Right atrium auricular region (tissue), 2 donors: ENCODE data around the gene MEGF10. TPM values are rescaled to one million over a fixed set of nuclear protein-coding genes. Genes with fewer than 3 reads are reported as not detected.

ENCODE experiments used
- DNase-seq: peaks from one replicate; pipeline ENCODE4 v3.0.0-alpha.2; 2019; ENCODE audit warnings: low spot score
- H3K27ac ChIP-seq, 2 donors: fragments of 200-600 bp; sonication (generic); 1 replicate in 1 of 2; 2 replicates in 1 of 2; pipeline ENCODE4 v1.5.1; 2016 to 2019
- H3K27me3 ChIP-seq, 2 donors: fragments of 200-600 bp; sonication (generic); one replicate each; pipeline versions ENCODE4 v1.5.1 to v1.6.0; 2017 to 2019
- H3K36me3 ChIP-seq: fragments of 200-600 bp; sonication (generic); one replicate; pipeline ENCODE4 v1.5.1; 2016
- H3K4me1 ChIP-seq, 2 donors: fragments of 200-600 bp; sonication (generic); one replicate each; pipeline versions ENCODE4 v1.5.1 to v1.6.0; 2017 to 2019
- H3K4me3 ChIP-seq, 2 donors: fragments of 200-600 bp; sonication (generic); 1 replicate in 1 of 2; 2 replicates in 1 of 2; pipeline ENCODE4 v1.5.1; 2017 to 2019; ENCODE audit warnings: mild to moderate bottlenecking in 1 of 2, moderate library complexity in 1 of 2
- H3K9me3 ChIP-seq, 2 donors: fragments of 200-600 bp; sonication (generic); one replicate each; pipeline ENCODE4 v1.5.1; 2019
- CTCF ChIP-seq, 2 donors: fragments of 200-600 bp; sonication (generic); IDR thresholded peaks; one replicate each; pipeline ENCODE4 v1.5.1; 2019; ENCODE audit warnings: antibody characterized with exemption in 2 of 2
- total RNA-seq, 2 donors: library from RNA; depleted of rRNA; stranded (reverse); fragments of >200 nt; gene quantifications; one replicate each; pipeline ENCODE4 v1.1.0, GENCODE V29; 2016

Gene MEGF10
- total RNA-seq, 2 donors from 2014 or later = 0.71 to 3.0 TPM

- Histone ChIP-seq H3K36me3 (no peaks in the 10 kb centered on the region), H3K27ac (no peak overlapping the region)
- no peak for TF ChIP-seq CTCF (IDR thresholded peaks at IDR 0.05)
Measured at GRCh38 chr5:127429928-127430327, 139.3 kb downstream of the MEGF10 start.

DNA sequence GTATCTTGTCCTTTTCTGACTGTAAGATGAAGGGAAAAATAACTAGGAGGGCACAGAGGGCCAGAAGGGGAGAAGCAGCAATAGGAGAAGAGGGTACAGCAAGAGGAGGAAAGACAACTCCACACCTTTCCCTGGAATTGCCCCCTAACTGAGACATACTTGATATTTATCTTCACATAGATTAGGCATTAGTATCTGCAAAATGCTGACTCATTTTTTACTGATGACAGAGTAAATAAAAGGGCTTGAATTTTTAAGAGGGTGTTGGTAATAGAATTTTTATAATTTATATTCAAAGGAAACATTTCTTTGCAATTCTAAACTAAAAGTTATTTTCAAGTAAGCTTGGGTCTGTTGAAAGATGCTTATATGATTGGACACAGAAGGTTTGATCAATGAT is 140.0 kb downstream of the MEGF10 start:
- TF ChIP-seq CTCF (IDR thresholded peaks at IDR 0.05) = no peak
- Histone ChIP-seq H3K27ac (no peak overlapping the region), H3K36me3 (no peaks in the 10 kb centered on the region), H3K27me3 (no peaks in the 10 kb centered on the region), H3K4me1 (peaks cover 0 to 13% of the 10 kb centered on the region in 2 donors), H3K9me3 (no peaks in the 10 kb centered on the region), H3K4me3 (no peak overlapping the region)
- no peak for DNase-seq

More at GRCh38 chr5:127429928-127430327, 139.3 kb downstream of the MEGF10 start:
- H3K27me3 ChIP-seq = no peaks in the 10 kb centered on the region
- H3K4me3 ChIP-seq = no peak overlapping the region
- no peak for DNase-seq
- no peaks in the 10 kb centered on the region for H3K9me3 ChIP-seq
- H3K4me1 ChIP-seq = peaks cover 0 to 13% of the 10 kb centered on the region in 2 donors

DNA sequence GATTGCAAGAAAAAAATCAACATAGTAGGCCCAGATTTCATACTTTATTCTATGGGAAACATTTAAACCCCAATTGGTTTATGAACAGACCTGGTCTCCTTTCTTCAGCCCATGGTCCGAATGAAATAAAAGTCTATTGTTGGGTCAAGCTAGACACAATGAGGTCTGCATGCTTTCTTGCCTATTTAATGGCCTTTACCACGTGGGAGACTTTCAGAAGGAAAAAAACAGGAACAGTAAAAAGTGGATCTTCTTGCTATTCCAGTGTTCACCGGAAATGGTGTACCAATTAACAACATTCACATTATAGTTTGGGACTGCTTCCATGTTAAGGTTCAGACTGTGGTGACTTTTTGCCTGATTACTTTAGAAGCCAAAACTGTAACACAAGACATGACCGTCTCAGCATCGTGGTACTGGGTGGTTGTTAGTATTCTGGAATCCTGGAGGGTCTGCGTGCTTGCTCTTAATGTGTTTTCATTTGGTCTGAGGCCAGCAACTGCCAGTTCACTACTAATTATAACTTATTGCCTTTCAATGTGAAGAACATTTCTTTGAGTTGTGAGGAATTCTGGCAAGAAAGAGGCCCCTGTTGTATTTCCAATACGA is 141.5 kb downstream of the MEGF10 start:
- H3K4me1 ChIP-seq = peaks cover 0 to 4% of the 10 kb centered on the region in 2 donors
- DNase-seq = no peak
- H3K27ac ChIP-seq = no peak overlapping the region
- H3K4me3 ChIP-seq = no peak overlapping the region
- no peaks in the 10 kb centered on the region for H3K9me3 ChIP-seq
- no peak for TF ChIP-seq CTCF (IDR thresholded peaks at IDR 0.05)
- H3K36me3 ChIP-seq = no peaks in the 10 kb centered on the region
- no peaks in the 10 kb centered on the region for H3K27me3 ChIP-seq

- no peaks in the 10 kb centered on the region for H3K4me1 ChIP-seq
- no peak overlapping the region for H3K4me3 ChIP-seq
- H3K27ac ChIP-seq = no peak overlapping the region
- no peaks in the 10 kb centered on the region for H3K9me3 ChIP-seq
- no peaks in the 10 kb centered on the region for H3K36me3 ChIP-seq
- H3K27me3 ChIP-seq = no peaks in the 10 kb centered on the region
- TF ChIP-seq CTCF (IDR thresholded peaks at IDR 0.05) = no peak
- DNase-seq = no peak
Measured at GRCh38 chr5:127433526-127433925, 142.9 kb downstream of the MEGF10 start.

DNA sequence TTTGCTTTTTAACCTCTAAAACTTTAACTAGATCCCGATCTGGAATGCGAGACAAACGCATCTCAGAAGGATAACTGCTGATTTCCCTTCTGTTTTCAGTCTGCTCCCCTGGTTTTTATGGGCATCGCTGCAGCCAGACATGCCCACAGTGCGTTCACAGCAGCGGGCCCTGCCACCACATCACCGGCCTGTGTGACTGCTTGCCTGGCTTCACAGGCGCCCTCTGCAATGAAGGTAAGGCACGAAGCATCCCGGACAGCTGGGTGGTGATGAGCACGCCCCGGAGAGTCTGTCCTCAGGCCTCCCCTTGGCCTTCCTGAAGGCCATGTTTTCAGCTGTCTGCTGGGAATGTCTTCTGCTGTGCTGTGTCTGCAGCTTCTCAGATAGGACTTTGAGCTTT is 144.0 kb downstream of the MEGF10 start:
- Histone ChIP-seq H3K27me3 (no peaks in the 10 kb centered on the region), H3K27ac (no peak overlapping the region), H3K36me3 (no peaks in the 10 kb centered on the region), H3K4me3 (no peak overlapping the region), H3K4me1 (no peaks in the 10 kb centered on the region), H3K9me3 (no peaks in the 10 kb centered on the region)
- no peak for TF ChIP-seq CTCF (IDR thresholded peaks at IDR 0.05)
- DNase-seq = no peak

GRCh38 chr5:127435821-127436220 is 145.2 kb downstream of the MEGF10 start:
- no peak for TF ChIP-seq CTCF (IDR thresholded peaks at IDR 0.05)
- Histone ChIP-seq H3K4me1 (no peaks in the 10 kb centered on the region), H3K4me3 (no peak overlapping the region)

More at GRCh38 chr5:127435821-127436220, 145.2 kb downstream of the MEGF10 start:
- Histone ChIP-seq H3K9me3 (no peaks in the 10 kb centered on the region), H3K27ac (no peak overlapping the region), H3K36me3 (no peaks in the 10 kb centered on the region), H3K27me3 (no peaks in the 10 kb centered on the region)
- DNase-seq = no peak
